AG04450 (cell line): Measurements from ENCODE around the gene CNTN5. TPM values are rescaled to one million over a fixed set of nuclear protein-coding genes. Genes with fewer than 3 reads are reported as not detected.

Experiments used
- CTCF ChIA-PET: fragments of 300-600, 350-600 bp; formaldehyde crosslinking; extraction: SDS; loops from one replicate; lab custom pipeline; 2022; ENCODE audit warnings: antibody characterized with exemption, inconsistent platforms; lab: Charles Lee
- POLR2A ChIA-PET: fragments of 350-600 bp; formaldehyde crosslinking; extraction: SDS; loops from one replicate; lab custom pipeline; 2021; ENCODE audit warnings: antibody characterized with exemption, inconsistent platforms; lab: Yijun Ruan, JAX
- DNase-seq: peaks from one replicate; pipeline ENCODE4 v3.0.0-alpha.2; 2011; ENCODE audit warnings: low read depth, low spot score
- H3K27ac ChIP-seq: one replicate; pipeline ENCODE4 v1.5.1; 2012; ENCODE audit warnings: low read depth, low read length, control low read depth
- H3K27me3 ChIP-seq: one replicate; pipeline ENCODE4 v1.6.0; 2012; ENCODE audit warnings: low read length; ENCODE audit not compliant: control insufficient read depth, insufficient read depth
- H3K4me3 ChIP-seq: 2 replicates; pipeline ENCODE4 v1.5.1; 2011; ENCODE audit warnings: mild to moderate bottlenecking, low read depth, low read length, control low read depth
- H3K9me3 ChIP-seq: 2 replicates; pipeline ENCODE4 v1.5.1; 2012; ENCODE audit warnings: low read length; ENCODE audit not compliant: control insufficient read depth, insufficient read depth
- CTCF ChIP-seq: IDR thresholded peaks from 2 replicates; pipeline ENCODE4 v1.5.1; 2011; ENCODE audit warnings: low read depth, low read length, control low read depth, inconsistent platforms
- polyA plus RNA-seq: library from polyadenylated mRNA; depleted of rRNA; stranded (reverse); fragments of >200 nt; gene quantifications from 2 replicates; pipeline ENCODE4 v1.2.3, GENCODE V29; 2011

CNTN5 gene
- polyA plus RNA-seq, 1 experiment: not detected

GRCh38 chr11:99160447-99160846 is 139.7 kb downstream of the CNTN5 start:
- ChIA-PET CTCF (no interaction called here), POLR2A (no interaction called here)
- no peak for TF ChIP-seq CTCF
- no peak overlapping the region for H3K4me3 ChIP-seq
- H3K27me3 ChIP-seq: no peaks in the 10 kb centered on the region
- H3K27ac ChIP-seq: no peak overlapping the region
- no peaks in the 10 kb centered on the region for H3K9me3 ChIP-seq
- no peak for DNase-seq

- CTCF ChIA-PET: no interaction called here
- H3K27me3 ChIP-seq: no peaks in the 10 kb centered on the region
- H3K9me3 ChIP-seq: 0 out of 2 replicates have a peak, but pooled peaks cover under 1% of the 10 kb centered on the region
- no peak overlapping the region for H3K27ac ChIP-seq
- H3K4me3 ChIP-seq: no peak overlapping the region
- TF ChIP-seq CTCF: no peak
- DNase-seq: no peak
- POLR2A ChIA-PET: no interaction called here
Observed at GRCh38 chr11:99162819-99163218, 142.1 kb downstream of the CNTN5 start.

- no peak for DNase-seq
- Histone ChIP-seq H3K9me3 (0 out of 2 replicates have a peak, but pooled peaks cover 2% of the 10 kb centered on the region), H3K27ac (no peak overlapping the region), H3K4me3 (no peak overlapping the region), H3K27me3 (no peaks in the 10 kb centered on the region)
- TF ChIP-seq CTCF: no peak
- CTCF ChIA-PET: no interaction called here
- POLR2A ChIA-PET: no interaction called here
Observed at GRCh38 chr11:99170591-99170990, 149.8 kb downstream of the CNTN5 start.

GRCh38 chr11:99171330-99171729 is 150.6 kb downstream of the CNTN5 start:
- no peak for TF ChIP-seq CTCF
- CTCF ChIA-PET: no interaction called here
- POLR2A ChIA-PET: no interaction called here
- 0 out of 2 replicates have a peak, but pooled peaks cover 2% of the 10 kb centered on the region for H3K9me3 ChIP-seq
- H3K27ac ChIP-seq: no peak overlapping the region
- DNase-seq: no peak
- no peak overlapping the region for H3K4me3 ChIP-seq
- H3K27me3 ChIP-seq: no peaks in the 10 kb centered on the region

GRCh38 chr11:99176430-99176829 is 155.7 kb downstream of the CNTN5 start:
- no peak for TF ChIP-seq CTCF
- Histone ChIP-seq H3K27me3 (no peaks in the 10 kb centered on the region), H3K27ac (no peak overlapping the region), H3K4me3 (no peak overlapping the region), H3K9me3 (peaks cover 3% of the 10 kb centered on the region; the same call in 1 of the 2 replicates)
- CTCF ChIA-PET: no interaction called here
- POLR2A ChIA-PET: no interaction called here
- DNase-seq: no peak
